Spleen (tissue), 7 donors: ENCODE results near the gene MMS22L.

Experiments used
- CTCF ChIP-seq, 11 experiments: fragments of 200-600 bp in 7 of 11; fragments of 450-650 bp in 4 of 11; sonication (generic) in 4 of 11; IDR thresholded peaks in 8 of 11; conservative IDR thresholded peaks in 3 of 11; 1 replicate in 7 of 11; 2 replicates in 4 of 11; pipeline versions ENCODE4 v1.4.0 to v1.8.0; 2016 to 2021; ENCODE audit warnings: antibody characterized with exemption in 11 of 11, inconsistent platforms in 4 of 11, mild to moderate bottlenecking in 1 of 11
- POLR2A ChIP-seq, 3 donors: fragments of 450-650 bp; IDR thresholded peaks; one replicate each; pipeline ENCODE4 v1.5.1; 2017; ENCODE audit warnings: antibody characterized with exemption in 3 of 3, mild to moderate bottlenecking in 1 of 3
- POLR2AphosphoS5 ChIP-seq, 3 donors: sonication (generic); formaldehyde crosslinking; IDR thresholded peaks; one replicate each; pipeline ENCODE4 v1.5.1; 2017; ENCODE audit warnings: antibody characterized with exemption in 3 of 3
- donor health status: DM: no; HTN: no; CAD: no; lungs with moderate emphysema.
- donor health status: DM: no; HTN: no; CAD: no.
- donor health status: DM: no; HTN: no; CAD: no.

- TF ChIP-seq POLR2A (IDR thresholded peaks at IDR 0.05), result no peak
- no peak for TF ChIP-seq CTCF (IDR thresholded peaks at IDR 0.05 in 8 of 11, conservative IDR thresholded peaks at IDR 0.05 in 3 of 11)
- TF ChIP-seq POLR2AphosphoS5 (IDR thresholded peaks at IDR 0.05), result no peak
These were observed 79.7 kb downstream of the MMS22L start for GRCh38 chr6:97203343-97203742.
